SK-N-SH treated with all-trans-retinoic acid at 6 μM for 48 hours (cell line): ENCODE data around the gene RNF213.

Source experiments
- CREB5 ChIP-seq: fragments of 250-450 bp; sonication (Bioruptor Pico); IDR thresholded peaks from 2 replicates; pipeline ENCODE4 v1.5.1; 2020; ENCODE audit warnings: low read depth, mild to moderate bottlenecking, moderate library complexity
- ESRRG ChIP-seq: fragments of 250-450 bp; sonication (Bioruptor Pico); IDR thresholded peaks from 2 replicates; pipeline ENCODE4 v1.6.1; 2021; ENCODE audit warnings: mild to moderate bottlenecking
- OSR1 ChIP-seq: fragments of 250-450 bp; sonication (Bioruptor Pico); IDR thresholded peaks from 2 replicates; pipeline ENCODE4 v1.8.0; 2022; ENCODE audit warnings: moderate library complexity, mild to moderate bottlenecking, inconsistent platforms
- PATZ1 ChIP-seq: fragments of 250-450 bp; sonication (Bioruptor Pico); IDR thresholded peaks from 2 replicates; pipeline ENCODE4 v1.8.0; 2020; ENCODE audit warnings: mild to moderate bottlenecking, moderate library complexity, borderline replicate concordance
- POU6F1 ChIP-seq: fragments of 250-450 bp; sonication (Bioruptor Pico); IDR thresholded peaks from 2 replicates; pipeline ENCODE4 v1.8.0; 2021; ENCODE audit warnings: low read depth, mild to moderate bottlenecking, moderate library complexity, borderline replicate concordance
- RARB ChIP-seq: fragments of 250-450 bp; sonication (Bioruptor Pico); IDR thresholded peaks from 2 replicates; pipeline ENCODE4 v1.8.0; 2021; ENCODE audit warnings: mild to moderate bottlenecking, moderate library complexity
- SNAI2 ChIP-seq: fragments of 250-450 bp; sonication (Bioruptor Pico); IDR thresholded peaks from 2 replicates; pipeline ENCODE4 v1.5.0; 2020; ENCODE audit warnings: mild to moderate bottlenecking, moderate library complexity
- TCF4 ChIP-seq: fragments of 250-450 bp; sonication (Bioruptor Pico); IDR thresholded peaks from 2 replicates; pipeline ENCODE4 v1.8.0; 2021; ENCODE audit warnings: mild to moderate bottlenecking, moderate library complexity, borderline replicate concordance
- ZC3H10 ChIP-seq: fragments of 250-450 bp; sonication (Bioruptor Pico); IDR thresholded peaks from 2 replicates; pipeline ENCODE4 v1.5.1; 2021; ENCODE audit warnings: mild to moderate bottlenecking, moderate library complexity
- ZFP3 ChIP-seq: fragments of 250-450 bp; sonication (Bioruptor Pico); IDR thresholded peaks from 2 replicates; pipeline ENCODE4 v1.5.0; 2020; ENCODE audit warnings: mild to moderate bottlenecking, moderate library complexity
- ZFP30 ChIP-seq: fragments of 450-650 bp; formaldehyde crosslinking; IDR thresholded peaks from 2 replicates; pipeline ENCODE4 v1.5.0; 2022; ENCODE audit warnings: mild to moderate bottlenecking, moderate library complexity
- ZNF565 ChIP-seq: fragments of 450-650 bp; formaldehyde crosslinking; conservative IDR thresholded peaks from 2 replicates; pipeline ENCODE4 v1.5.0; 2020; ENCODE audit warnings: low read depth, mild to moderate bottlenecking, moderate library complexity

- TF ChIP-seq OSR1 (CRISPR knock-in tag) (no peak), ZNF565 (CRISPR knock-in tag) (no peak), RARB (CRISPR knock-in tag) (no peak), ZFP3 (no peak), POU6F1 (CRISPR knock-in tag) (no peak), CREB5 (no peak), TCF4 (CRISPR knock-in tag) (no peak), PATZ1 (CRISPR knock-in tag) (no peak), ESRRG (no peak), SNAI2 (CRISPR knock-in tag) (no peak), ZFP30 (CRISPR knock-in tag) (no peak), ZC3H10 (no peak)
Measured at GRCh38 chr17:80384078-80384960, 123.7 kb downstream of the RNF213 start.
